ENCODE data around the gene HMGB4. TPM values are rescaled to one million over a fixed set of nuclear protein-coding genes. Genes with fewer than 3 reads are reported as not detected.

HMGB4 gene
- total and polyA plus RNA-seq, 4 experiments from 2014 or later: not detected

DNA sequence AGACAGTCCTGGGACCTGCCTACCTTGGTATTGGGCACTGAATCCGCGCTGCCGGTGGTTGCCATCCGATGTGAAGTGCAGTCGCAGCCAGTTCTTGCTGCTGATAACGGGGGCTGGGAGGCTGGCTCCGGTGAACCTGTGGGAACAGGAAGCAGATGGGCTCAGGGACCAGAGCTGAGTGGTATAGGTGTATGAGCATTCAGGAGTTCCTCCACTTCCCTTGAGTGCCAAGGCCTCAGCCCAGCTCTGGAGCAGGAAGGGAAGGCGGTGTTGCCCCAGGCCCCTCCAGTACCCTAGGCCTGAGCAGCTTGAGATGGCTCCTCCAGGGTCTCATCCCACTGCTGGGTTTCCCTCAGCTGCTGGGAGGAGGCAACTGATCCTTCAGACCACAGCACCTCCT lies 17.0 kb upstream of the HMGB4 start:
- Histone ChIP-seq H3K9me3 (ENCODE audit: control insufficient read depth in 1 of 2, low read length in 2 of 2) (no peaks in the 10 kb centered on the region), H3K4me1 (ENCODE audit: insufficient read depth, low read length) (no peaks in the 10 kb centered on the region), H3K4me3 (ENCODE audit: low read length in 2 of 2) (no peak overlapping the region), H3K27me3 (ENCODE audit: insufficient read depth, low read length) (no peaks in the 10 kb centered on the region), H3K27ac (ENCODE audit: low read depth, low read length) (no peak overlapping the region), H3K36me3 (ENCODE audit: insufficient read depth, low read length) (no peaks in the 10 kb centered on the region)
- H3K4me1 Mint-ChIP-seq: no peaks in the 10 kb centered on the region
- H3K36me3 Mint-ChIP-seq: no peaks in the 10 kb centered on the region
- POLR2A ChIA-PET (ENCODE audit: partially characterized antibody): no interaction called here
- CTCF ChIA-PET (ENCODE audit: partially characterized antibody): no interaction called here
- intact Hi-C loops (cut with micrococcal nuclease): no loop called here
- DNase-seq: no peak
- H3K27me3 Mint-ChIP-seq: peaks cover 2 to 11% of the 10 kb centered on the region in 2 donors
- no peak overlapping the region for H3K4me3 Mint-ChIP-seq
- peaks cover 0 to 2% (median 0%) of the 10 kb centered on the region in 8 donors for H3K9me3 Mint-ChIP-seq
- no peak overlapping the region for H3K27ac Mint-ChIP-seq

DNA sequence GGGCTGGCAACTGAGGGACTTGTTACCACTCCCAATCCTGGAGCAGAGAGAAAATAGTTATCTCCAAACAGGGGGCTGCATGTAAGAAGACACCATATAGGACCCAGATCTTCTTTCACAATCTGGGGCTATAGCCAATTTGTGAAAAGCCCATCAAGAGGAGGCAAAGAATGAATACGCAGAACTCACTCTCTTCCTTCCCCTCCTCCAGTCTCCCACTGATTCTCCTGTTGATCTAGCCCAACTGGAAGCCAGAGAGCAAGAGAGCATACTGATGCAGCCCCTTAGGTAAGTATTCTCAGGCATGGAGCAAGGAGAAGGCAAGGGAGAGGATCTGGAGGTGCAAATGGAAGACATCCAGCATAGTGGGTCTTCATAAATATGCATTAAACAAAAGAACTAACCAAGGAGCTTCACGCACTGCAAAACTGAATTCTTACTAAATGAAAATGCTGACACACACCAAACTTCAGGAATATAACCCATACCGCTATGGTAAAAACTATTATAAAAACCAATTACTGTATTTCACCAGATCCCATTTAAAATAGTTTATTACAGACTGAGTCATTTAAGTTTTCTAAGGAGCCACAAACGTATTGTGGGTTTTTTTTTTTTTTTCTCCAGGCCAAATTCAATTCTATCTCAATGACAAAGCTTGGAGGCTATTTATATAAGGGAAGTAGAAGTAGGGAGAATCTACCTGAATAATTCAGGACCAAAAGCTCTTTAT lies 15.5 kb upstream of the HMGB4 start:
- ChIA-PET POLR2A (ENCODE audit: partially characterized antibody) (no interaction called here), CTCF (ENCODE audit: partially characterized antibody) (no interaction called here)
- H3K4me1 Mint-ChIP-seq: no peaks in the 10 kb centered on the region
- H3K36me3 Mint-ChIP-seq: no peaks in the 10 kb centered on the region
- intact Hi-C loops (cut with micrococcal nuclease): no loop called here
- no peak overlapping the region for H3K4me3 ChIP-seq (ENCODE audit: low read length in 2 of 2)
- DNase-seq: no peak
- no peaks in the 10 kb centered on the region for H3K4me1 ChIP-seq (ENCODE audit: insufficient read depth, low read length)
- H3K27ac Mint-ChIP-seq: no peak overlapping the region
- no peaks in the 10 kb centered on the region for H3K27me3 ChIP-seq (ENCODE audit: insufficient read depth, low read length)
- no peaks in the 10 kb centered on the region for H3K9me3 ChIP-seq (ENCODE audit: control insufficient read depth in 1 of 2, low read length in 2 of 2)
- H3K36me3 ChIP-seq (ENCODE audit: insufficient read depth, low read length): no peaks in the 10 kb centered on the region
- H3K4me3 Mint-ChIP-seq: no peak overlapping the region
- H3K9me3 Mint-ChIP-seq: peaks cover 0 to 2% (median 0%) of the 10 kb centered on the region in 8 donors
- no peak overlapping the region for H3K27ac ChIP-seq (ENCODE audit: low read depth, low read length)
- peaks cover 7 to 16% of the 10 kb centered on the region in 2 donors for H3K27me3 Mint-ChIP-seq

DNA sequence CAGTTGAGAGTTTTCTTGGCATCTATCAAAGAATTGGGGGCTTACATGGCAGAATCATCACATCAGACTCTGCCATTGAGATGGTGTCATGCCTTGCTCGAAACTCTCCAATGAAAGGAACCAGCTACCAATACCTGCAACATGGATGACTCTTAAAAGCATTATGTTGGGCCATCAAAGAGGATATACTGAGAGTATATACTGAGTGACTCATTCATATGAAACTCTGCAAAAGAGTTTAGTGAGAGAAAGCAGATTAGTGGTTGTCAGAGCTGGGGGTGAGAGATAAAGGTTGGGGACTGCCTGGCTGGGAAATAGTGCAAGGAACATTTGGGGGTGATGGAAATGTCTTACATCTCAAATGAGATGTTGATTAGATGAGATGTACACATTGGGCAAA lies 14.7 kb upstream of the HMGB4 start:
- Histone ChIP-seq H3K9me3 (ENCODE audit: control insufficient read depth in 1 of 2, low read length in 2 of 2) (no peaks in the 10 kb centered on the region), H3K27me3 (ENCODE audit: insufficient read depth, low read length) (no peaks in the 10 kb centered on the region), H3K4me1 (ENCODE audit: insufficient read depth, low read length) (no peaks in the 10 kb centered on the region), H3K4me3 (ENCODE audit: low read length in 2 of 2) (no peak overlapping the region), H3K27ac (ENCODE audit: low read depth, low read length) (no peak overlapping the region), H3K36me3 (ENCODE audit: insufficient read depth, low read length) (no peaks in the 10 kb centered on the region)
- ChIA-PET CTCF (ENCODE audit: partially characterized antibody) (no interaction called here), POLR2A (ENCODE audit: partially characterized antibody) (no interaction called here)
- intact Hi-C loops (cut with micrococcal nuclease): no loop called here
- no peak overlapping the region for H3K4me3 Mint-ChIP-seq
- peaks cover 9 to 16% of the 10 kb centered on the region in 2 donors for H3K27me3 Mint-ChIP-seq
- H3K4me1 Mint-ChIP-seq: no peaks in the 10 kb centered on the region
- no peaks in the 10 kb centered on the region for H3K36me3 Mint-ChIP-seq
- DNase-seq: no peak
- peaks cover 0 to 2% (median 0%) of the 10 kb centered on the region in 8 donors for H3K9me3 Mint-ChIP-seq
- no peak overlapping the region for H3K27ac Mint-ChIP-seq

DNA sequence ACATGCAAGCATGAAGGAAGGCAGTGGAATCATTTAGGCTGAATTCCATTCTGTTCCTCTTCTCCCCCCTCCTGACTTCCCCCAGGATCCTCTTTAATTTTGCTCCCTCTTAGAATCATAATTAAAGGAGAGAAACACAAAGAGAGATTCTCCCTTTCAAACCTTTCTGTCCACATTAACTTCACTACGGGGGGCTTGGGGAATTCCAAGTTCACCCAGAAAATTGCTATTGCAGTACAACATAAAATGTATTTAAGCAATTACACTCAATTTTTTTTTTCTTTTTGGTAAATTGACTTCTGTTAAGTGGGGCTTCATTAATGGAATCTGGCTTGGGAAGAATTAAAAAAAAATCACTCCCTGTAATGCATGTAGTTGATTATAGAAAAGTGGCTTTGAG lies 13.4 kb upstream of the HMGB4 start:
- H3K4me3 ChIP-seq (ENCODE audit: low read length in 2 of 2): no peak overlapping the region
- ChIA-PET CTCF (ENCODE audit: partially characterized antibody) (no interaction called here), POLR2A (ENCODE audit: partially characterized antibody) (no interaction called here)
- no peak overlapping the region for H3K27ac ChIP-seq (ENCODE audit: low read depth, low read length)
- no peaks in the 10 kb centered on the region for H3K4me1 ChIP-seq (ENCODE audit: insufficient read depth, low read length)
- no peaks in the 10 kb centered on the region for H3K36me3 ChIP-seq (ENCODE audit: insufficient read depth, low read length)
- no peaks in the 10 kb centered on the region for H3K9me3 ChIP-seq (ENCODE audit: control insufficient read depth in 1 of 2, low read length in 2 of 2)
- Mint-ChIP-seq H3K36me3 (no peaks in the 10 kb centered on the region), H3K9me3 (peaks cover 0 to 2% (median 0%) of the 10 kb centered on the region in 8 donors), H3K4me1 (no peaks in the 10 kb centered on the region), H3K27ac (no peak overlapping the region), H3K27me3 (peaks cover 10 to 14% of the 10 kb centered on the region in 2 donors), H3K4me3 (no peak overlapping the region)
- intact Hi-C loops (cut with micrococcal nuclease): no loop called here
- DNase-seq: no peak
- H3K27me3 ChIP-seq (ENCODE audit: insufficient read depth, low read length): no peaks in the 10 kb centered on the region

DNA sequence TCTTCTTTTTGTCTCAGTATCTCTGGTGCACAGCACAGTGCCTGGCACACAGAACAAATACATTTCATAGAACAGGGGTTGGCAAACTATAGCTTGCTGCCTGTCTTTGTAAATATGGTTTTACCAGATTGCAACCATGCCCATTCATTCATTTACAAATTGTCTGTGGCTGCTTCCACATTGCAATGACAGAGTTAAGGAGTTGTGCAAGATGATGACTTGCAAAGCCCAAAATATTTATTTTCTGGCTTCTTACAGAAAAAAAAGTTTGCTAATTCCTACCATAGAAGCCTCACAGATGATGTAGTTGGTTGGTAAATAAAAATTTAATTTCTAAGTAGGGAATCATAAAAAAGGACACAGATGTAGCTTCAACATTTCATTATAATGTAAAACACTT lies 11.2 kb upstream of the HMGB4 start:
- Histone ChIP-seq H3K27me3 (ENCODE audit: insufficient read depth, low read length) (no peaks in the 10 kb centered on the region), H3K4me3 (ENCODE audit: low read length in 2 of 2) (no peak overlapping the region), H3K9me3 (ENCODE audit: control insufficient read depth in 1 of 2, low read length in 2 of 2) (no peaks in the 10 kb centered on the region), H3K4me1 (ENCODE audit: insufficient read depth, low read length) (no peaks in the 10 kb centered on the region), H3K27ac (ENCODE audit: low read depth, low read length) (no peak overlapping the region), H3K36me3 (ENCODE audit: insufficient read depth, low read length) (no peaks in the 10 kb centered on the region)
- H3K4me1 Mint-ChIP-seq: no peaks in the 10 kb centered on the region
- no peak overlapping the region for H3K27ac Mint-ChIP-seq
- H3K36me3 Mint-ChIP-seq: no peaks in the 10 kb centered on the region
- H3K4me3 Mint-ChIP-seq: no peak overlapping the region
- ChIA-PET CTCF (ENCODE audit: partially characterized antibody) (no interaction called here), POLR2A (ENCODE audit: partially characterized antibody) (no interaction called here)
- intact Hi-C loops (cut with micrococcal nuclease): no loop called here
- peaks cover 14 to 16% of the 10 kb centered on the region in 2 donors for H3K27me3 Mint-ChIP-seq
- DNase-seq: no peak
- peaks cover 0 to 2% (median 0%) of the 10 kb centered on the region in 8 donors for H3K9me3 Mint-ChIP-seq

DNA sequence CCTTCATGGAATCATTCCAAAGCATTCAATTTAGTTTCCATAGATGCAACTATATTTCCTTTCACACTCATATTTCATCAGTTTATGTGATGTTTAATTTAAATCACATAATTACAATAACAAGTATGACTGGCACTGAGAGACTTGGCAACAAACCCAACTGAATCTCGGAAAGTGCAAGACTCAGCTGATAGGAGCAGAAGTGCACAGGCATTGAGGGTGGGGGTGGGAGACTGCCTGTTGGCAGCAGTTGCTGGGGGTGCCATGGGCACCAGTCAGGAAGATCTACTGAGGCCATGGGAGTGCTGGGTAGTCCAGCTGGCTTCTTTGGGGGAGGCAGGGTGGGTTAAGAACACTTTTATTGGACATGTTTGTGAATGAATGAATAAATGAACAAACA lies 10.4 kb upstream of the HMGB4 start:
- ChIA-PET CTCF (ENCODE audit: partially characterized antibody) (no interaction called here), POLR2A (ENCODE audit: partially characterized antibody) (no interaction called here)
- no peaks in the 10 kb centered on the region for H3K4me1 ChIP-seq (ENCODE audit: insufficient read depth, low read length)
- H3K36me3 ChIP-seq (ENCODE audit: insufficient read depth, low read length): no peaks in the 10 kb centered on the region
- no peaks in the 10 kb centered on the region for H3K27me3 ChIP-seq (ENCODE audit: insufficient read depth, low read length)
- no peak overlapping the region for H3K27ac Mint-ChIP-seq
- peaks cover 14 to 16% of the 10 kb centered on the region in 2 donors for H3K27me3 Mint-ChIP-seq
- H3K9me3 Mint-ChIP-seq: peaks cover 0 to 2% (median 0%) of the 10 kb centered on the region in 8 donors
- no peaks in the 10 kb centered on the region for H3K36me3 Mint-ChIP-seq
- no peak for DNase-seq
- no peak overlapping the region for H3K4me3 ChIP-seq (ENCODE audit: low read length in 2 of 2)
- no peak overlapping the region for H3K27ac ChIP-seq (ENCODE audit: low read depth, low read length)
- H3K9me3 ChIP-seq (ENCODE audit: control insufficient read depth in 1 of 2, low read length in 2 of 2): no peaks in the 10 kb centered on the region
- intact Hi-C loops (cut with micrococcal nuclease): no loop called here
- H3K4me1 Mint-ChIP-seq: no peaks in the 10 kb centered on the region
- no peak overlapping the region for H3K4me3 Mint-ChIP-seq

DNA sequence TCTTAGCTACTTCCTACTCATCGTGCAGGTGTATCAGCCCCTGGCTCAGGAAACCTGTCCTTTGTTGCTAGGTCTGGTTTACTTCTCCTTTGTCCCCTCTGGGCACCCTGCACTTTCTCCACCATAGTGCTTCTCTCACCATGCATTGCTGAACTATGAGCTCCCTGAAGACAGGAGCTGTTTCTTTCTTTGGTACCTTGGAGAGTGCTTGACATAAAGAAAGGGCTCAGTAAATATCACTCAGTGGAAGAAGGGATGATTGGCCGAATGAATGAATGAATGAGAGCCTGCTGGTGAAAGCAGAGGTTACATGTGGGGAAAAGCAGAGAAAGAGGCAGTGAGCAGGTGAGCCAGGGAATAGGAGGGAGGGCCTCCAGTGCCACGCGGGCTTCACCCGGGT lies 9.8 kb upstream of the HMGB4 start:
- Mint-ChIP-seq H3K36me3 (no peaks in the 10 kb centered on the region), H3K9me3 (peaks cover 0 to 2% (median 0%) of the 10 kb centered on the region in 8 donors), H3K4me3 (no peak overlapping the region), H3K4me1 (no peaks in the 10 kb centered on the region), H3K27me3 (peaks cover 14 to 16% of the 10 kb centered on the region in 2 donors), H3K27ac (no peak overlapping the region)
- no peaks in the 10 kb centered on the region for H3K9me3 ChIP-seq (ENCODE audit: control insufficient read depth in 1 of 2, low read length in 2 of 2)
- H3K4me3 ChIP-seq (ENCODE audit: low read length in 2 of 2): no peak overlapping the region
- H3K36me3 ChIP-seq (ENCODE audit: insufficient read depth, low read length): no peaks in the 10 kb centered on the region
- DNase-seq: no peak
- CTCF ChIA-PET (ENCODE audit: partially characterized antibody): no interaction called here
- intact Hi-C loops (cut with micrococcal nuclease): no loop called here
- POLR2A ChIA-PET (ENCODE audit: partially characterized antibody): no interaction called here
- H3K27me3 ChIP-seq (ENCODE audit: insufficient read depth, low read length): no peaks in the 10 kb centered on the region
- no peak overlapping the region for H3K27ac ChIP-seq (ENCODE audit: low read depth, low read length)
- H3K4me1 ChIP-seq (ENCODE audit: insufficient read depth, low read length): no peaks in the 10 kb centered on the region

DNA sequence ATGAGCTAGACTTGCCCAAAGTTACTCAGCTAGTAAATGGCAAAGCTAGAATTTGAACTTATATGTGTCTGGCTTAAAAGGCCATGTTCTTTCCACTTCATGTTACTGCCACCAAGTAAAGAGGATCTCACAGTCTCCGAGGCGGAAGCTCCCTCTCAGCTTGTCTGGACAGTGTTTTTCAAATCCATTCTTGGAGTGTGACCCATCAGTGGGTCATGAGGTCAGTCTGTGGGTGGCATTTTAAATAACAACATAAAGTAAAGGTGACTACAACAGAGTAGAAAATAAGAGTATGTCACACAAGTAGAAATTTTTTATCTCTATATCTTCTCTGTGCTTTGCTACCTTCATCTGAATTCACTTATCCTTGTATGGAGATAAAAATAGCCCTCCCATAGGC lies 3.2 kb upstream of the HMGB4 start:
- Mint-ChIP-seq H3K9me3 (peaks cover 0 to 2% (median 0%) of the 10 kb centered on the region in 8 donors), H3K4me3 (no peak overlapping the region), H3K27me3 (peaks cover 8 to 12% of the 10 kb centered on the region in 2 donors), H3K27ac (no peak overlapping the region), H3K36me3 (no peaks in the 10 kb centered on the region), H3K4me1 (no peaks in the 10 kb centered on the region)
- ChIA-PET CTCF (ENCODE audit: partially characterized antibody) (no interaction called here), POLR2A (ENCODE audit: partially characterized antibody) (no interaction called here)
- H3K27ac ChIP-seq (ENCODE audit: low read depth, low read length): no peak overlapping the region
- intact Hi-C loops (cut with micrococcal nuclease): no loop called here
- no peaks in the 10 kb centered on the region for H3K27me3 ChIP-seq (ENCODE audit: insufficient read depth, low read length)
- no peak for DNase-seq
- no peaks in the 10 kb centered on the region for H3K36me3 ChIP-seq (ENCODE audit: insufficient read depth, low read length)
- no peak overlapping the region for H3K4me3 ChIP-seq (ENCODE audit: low read length in 2 of 2)
- H3K9me3 ChIP-seq (ENCODE audit: control insufficient read depth in 1 of 2, low read length in 2 of 2): no peaks in the 10 kb centered on the region
- no peaks in the 10 kb centered on the region for H3K4me1 ChIP-seq (ENCODE audit: insufficient read depth, low read length)

Data from CD4-positive, alpha-beta memory T cell (primary cell).